Activated CD4-positive, alpha-beta memory T cell treated with anti-CD3 and anti-CD28 coated beads for 36 hours (primary cell): ENCODE measurements around the gene UBE2L5. TPM values are rescaled to one million over a fixed set of nuclear protein-coding genes. Genes with fewer than 3 reads are reported as not detected.
A peak's percentile ranks its signal among the peaks of the same experiment; 100 is the strongest.

Experiments
- CTCF ChIA-PET: fragments of 350-600 bp; sonication (Branson Sonifier 250); formaldehyde crosslinking; loops from one replicate; lab custom pipeline; 2021; ENCODE audit warnings: antibody characterized with exemption, inconsistent platforms; lab: Charles Lee
- POLR2A ChIA-PET: fragments of 350-600 bp; sonication (Branson Sonifier 250); formaldehyde crosslinking; loops from one replicate; lab custom pipeline; 2021; ENCODE audit warnings: antibody characterized with exemption; lab: Charles Lee
- DNase-seq: peaks from one replicate; pipeline ENCODE4 v3.0.0-alpha.2; 2020
- H3K27ac Mint-ChIP-seq: one replicate; pipeline ENCODE4 v1.8.0; 2021; ENCODE audit warnings: mixed read lengths
- H3K27me3 Mint-ChIP-seq: one replicate; pipeline ENCODE4 v1.8.0; 2021; ENCODE audit warnings: mixed read lengths
- H3K36me3 Mint-ChIP-seq: one replicate; pipeline ENCODE4 v1.8.0; 2021; ENCODE audit warnings: mixed read lengths
- H3K4me1 Mint-ChIP-seq: one replicate; pipeline ENCODE4 v1.8.0; 2021; ENCODE audit warnings: low read depth, mixed read lengths
- H3K4me3 Mint-ChIP-seq: one replicate; pipeline ENCODE4 v1.8.0; 2021; ENCODE audit warnings: mild to moderate bottlenecking, mixed read lengths
- H3K9me3 Mint-ChIP-seq: one replicate; pipeline ENCODE4 v1.8.0; 2021; ENCODE audit warnings: mixed read lengths
- intact Hi-C: fragments of 100-400 bp; cut with micrococcal nuclease; formaldehyde crosslinking; loops from one replicate; pipeline ENCODE4 v1.15.1; 2023
- total RNA-seq, 2 experiments: library from RNA; stranded (reverse); gene quantifications; one replicate each; pipeline ENCODE4 v1.2.3, GENCODE V29; 2021

The UBE2L5 gene
- total RNA-seq = not detected

DNA sequence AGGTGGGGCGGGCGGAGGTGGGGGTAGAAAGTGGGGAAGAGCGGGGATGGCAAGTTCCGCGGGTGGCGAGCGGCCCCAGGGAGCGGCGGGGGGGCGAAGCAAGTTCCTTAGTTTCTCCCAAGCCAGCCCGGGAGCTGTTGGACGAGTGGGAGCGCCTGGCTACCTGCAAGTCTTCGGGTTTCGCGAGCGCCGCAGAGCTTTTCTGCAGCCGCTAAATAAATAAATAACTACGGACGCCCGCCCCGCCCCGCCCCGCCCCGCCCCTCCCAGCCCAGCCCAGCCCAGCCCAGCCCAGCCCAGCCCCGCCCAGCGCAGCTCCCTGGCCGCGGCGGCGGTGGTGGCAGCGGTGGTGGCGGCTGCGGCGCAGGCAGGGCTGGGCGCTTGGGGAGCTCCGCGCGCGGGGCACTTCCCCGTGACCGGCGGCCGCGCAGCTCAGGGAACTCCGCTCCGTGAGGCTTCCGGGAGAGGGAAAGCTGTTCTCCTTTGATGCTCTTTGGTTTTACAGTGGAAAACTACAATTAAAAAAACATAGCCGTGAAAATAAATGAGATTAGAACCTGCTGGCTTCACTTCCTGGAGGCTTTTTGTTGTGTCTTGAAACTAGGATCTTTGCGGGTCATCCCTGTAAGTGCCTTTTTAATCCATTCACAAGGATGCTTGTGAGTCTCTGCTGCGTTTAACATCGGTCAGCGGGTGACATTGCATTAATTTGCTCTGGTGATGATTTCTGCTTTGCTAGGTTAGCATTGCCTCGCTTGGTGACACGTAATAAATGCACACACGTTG lies at the start of gene UBE2L5:
UBE2L5 (plus strand) TSS at position 440 of the 786 bp plus-strand sequence. CDS start 5,498 bp downstream, outside the sequence.
- Mint-ChIP-seq H3K36me3 (no peaks in the 10 kb centered on the region), H3K27me3 (no peaks in the 10 kb centered on the region), H3K9me3 (no peaks in the 10 kb centered on the region), H3K4me1 (peaks cover 12% of the 10 kb centered on the region), H3K4me3 (peak within 1 kb of the TSS; percentile 86), H3K27ac (peak within 1 kb of the TSS; percentile 80)
- ChIA-PET CTCF (interaction anchor here (0.9 to 1.0 kb wide), 2 partner anchors 14 to 443 kb away, joined by 3 read pairs; no protein-coding TSS in a partner anchor), POLR2A (interaction anchor here (0.6 to 1.7 kb wide), 9 partner anchors 9 to 368 kb away, joined by 3 to 6 read pairs (median 4); partner anchors contain the start of gene KATNAL1)
- intact Hi-C loops = loop anchor here (1.0 to 10.0 kb wide), 5 partner anchors 8 to 623 kb away; partner anchors contain the start of gene HMGB1
- DNase-seq = peak; percentile 77

DNA sequence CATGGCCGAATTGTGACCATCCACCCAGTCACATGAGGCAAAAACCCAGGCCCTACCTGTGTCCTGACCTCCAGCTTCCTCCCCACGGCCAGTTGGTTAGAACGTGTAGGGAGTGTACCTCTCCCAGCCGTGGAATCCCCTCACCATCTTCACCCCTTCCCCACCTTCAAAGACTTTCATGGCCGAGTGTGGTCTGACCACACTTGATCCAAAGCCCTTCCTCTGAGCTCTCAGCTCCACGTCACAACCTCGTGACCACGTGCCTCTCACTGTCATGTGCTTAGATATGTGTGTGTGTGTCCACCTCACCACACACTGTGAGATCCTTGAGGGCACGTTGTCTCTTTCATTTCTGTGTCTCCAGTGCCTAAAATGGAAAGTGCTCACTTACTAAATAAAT lies 48.6 kb upstream of the UBE2L5 start:
- POLR2A ChIA-PET = interaction anchor here (1.1 to 2.6 kb wide), 9 partner anchors 12 to 244 kb away, joined by 4 to 19 read pairs (median 6); partner anchors contain the start of genes HMGB1, KATNAL1, UBE2L5 and USPL1

DNA sequence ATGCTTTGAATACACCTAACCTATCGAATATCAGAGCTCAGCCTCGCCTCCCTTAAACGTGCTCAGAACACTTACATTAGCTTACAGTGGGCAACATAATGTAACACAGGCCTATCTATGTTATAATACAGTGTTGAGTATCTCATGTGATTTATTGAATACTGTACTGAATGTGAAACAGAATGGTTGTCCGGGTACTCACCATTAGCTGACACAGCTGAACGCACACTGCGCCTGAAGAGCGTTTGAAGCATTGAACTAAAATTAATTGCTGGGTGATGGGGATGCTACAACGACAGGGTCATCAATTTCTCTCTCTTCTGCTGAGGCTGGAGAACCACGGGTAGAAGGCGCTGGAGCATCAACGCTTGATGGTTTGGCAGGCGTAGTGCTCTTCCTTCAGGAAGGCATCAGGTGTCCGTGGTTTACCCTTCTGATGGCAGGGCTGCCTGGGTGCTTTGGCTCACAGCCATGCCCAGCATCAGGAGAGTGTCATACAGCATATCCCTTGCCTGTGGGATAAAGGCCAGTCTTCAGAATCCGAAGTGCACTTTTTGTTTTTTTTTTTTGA lies 46.9 kb upstream of the UBE2L5 start:
- DNase-seq = no peak
- peak overlapping the region; percentile 80 for H3K4me3 Mint-ChIP-seq
- ChIA-PET CTCF (interaction anchor here (0.6 to 2.1 kb wide), 8 partner anchors 10 to 732 kb away, joined by 3 to 10 read pairs (median 4); no protein-coding TSS in a partner anchor), POLR2A (interaction anchor here (0.6 to 2.6 kb wide), 11 partner anchors 11 to 242 kb away, joined by 3 to 19 read pairs (median 5); partner anchors contain the start of genes HMGB1, KATNAL1, UBE2L5 and USPL1)
- peak overlapping the region; percentile 93 for H3K27ac Mint-ChIP-seq
- intact Hi-C loops = loop anchor here (1.0 to 10.0 kb wide), 2 partner anchors 242 to 419 kb away; partner anchors contain the start of gene USPL1
- H3K36me3 Mint-ChIP-seq = peaks cover 9% of the 10 kb centered on the region
- H3K27me3 Mint-ChIP-seq = no peaks in the 10 kb centered on the region
- H3K9me3 Mint-ChIP-seq = no peaks in the 10 kb centered on the region
- peaks cover 93% of the 10 kb centered on the region for H3K4me1 Mint-ChIP-seq

More for the DNA sequence above, 48.6 kb upstream of the UBE2L5 start:
- Mint-ChIP-seq H3K9me3 (no peaks in the 10 kb centered on the region), H3K27me3 (no peaks in the 10 kb centered on the region), H3K4me3 (peak overlapping the region; percentile 67), H3K36me3 (peaks cover 17% of the 10 kb centered on the region), H3K4me1 (peaks cover 93% of the 10 kb centered on the region), H3K27ac (peak overlapping the region; percentile 82)
- peak; percentile 77 for DNase-seq
- intact Hi-C loops = loop anchor here (2.0 to 10.0 kb wide), 4 partner anchors 49 to 436 kb away; partner anchors contain the start of gene UBE2L5
- CTCF ChIA-PET = interaction anchor here (1.1 to 2.4 kb wide), 8 partner anchors 15 to 363 kb away, joined by 3 to 14 read pairs (median 6); no protein-coding TSS in a partner anchor

DNA sequence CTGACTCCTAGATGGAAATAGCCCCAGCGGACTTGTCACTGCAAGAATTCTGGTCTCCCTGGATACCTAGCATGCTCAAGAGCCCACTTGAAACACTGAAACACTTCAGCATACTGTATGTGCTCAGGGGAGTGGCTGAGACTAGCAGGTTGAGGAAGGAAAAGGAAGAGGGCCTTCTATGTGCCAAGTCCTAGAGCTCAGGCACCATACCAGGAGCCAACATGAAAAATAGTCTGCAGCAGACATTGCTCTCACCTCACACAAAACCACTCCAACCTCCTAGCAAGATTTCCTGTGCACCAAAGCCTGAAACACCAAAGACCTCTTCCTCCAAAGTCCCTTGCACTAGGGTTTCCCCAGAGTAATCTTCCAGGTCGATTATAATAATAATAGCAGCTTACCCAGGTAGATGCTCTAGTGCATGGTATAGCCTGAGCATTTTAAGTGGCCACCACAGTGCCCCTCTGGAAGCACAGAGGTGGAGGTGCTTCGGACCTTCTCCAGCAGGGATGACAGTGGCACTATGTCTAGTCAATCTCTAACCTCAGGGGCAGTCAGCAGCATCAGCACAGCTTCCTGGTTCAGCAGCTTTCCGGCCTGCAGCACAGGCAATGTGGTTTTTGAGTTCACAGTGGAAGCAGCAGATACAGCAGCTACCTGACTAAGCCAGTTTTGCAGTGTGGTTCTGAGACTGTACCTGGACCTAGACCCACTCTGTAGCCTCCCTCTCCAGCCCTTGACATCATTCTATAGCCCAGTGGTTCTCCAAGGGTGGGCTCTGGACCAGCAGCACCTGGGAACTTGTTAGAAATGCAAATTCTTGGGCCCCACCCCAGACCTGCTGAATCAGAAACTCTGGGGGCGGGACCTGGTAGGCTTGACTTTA lies 45.6 kb upstream of the UBE2L5 start:
- Mint-ChIP-seq H3K27me3 (no peaks in the 10 kb centered on the region), H3K9me3 (no peaks in the 10 kb centered on the region), H3K4me3 (peak overlapping the region; percentile 80), H3K27ac (peak overlapping the region; percentile 93), H3K36me3 (peaks cover 3% of the 10 kb centered on the region), H3K4me1 (peaks cover 79% of the 10 kb centered on the region)
- ChIA-PET CTCF (interaction anchor here (1.2 kb wide), 2 partner anchors 31 to 245 kb away, joined by 3 read pairs; no protein-coding TSS in a partner anchor), POLR2A (interaction anchor here (0.5 to 1.8 kb wide), 7 partner anchors 9 to 98 kb away, joined by 3 to 8 read pairs (median 3); partner anchors contain the start of gene HMGB1)
- peak; percentile 85 for DNase-seq
- intact Hi-C loops = loop anchor here (1.0 to 10.0 kb wide), 5 partner anchors 12 to 418 kb away; partner anchors contain the start of gene KATNAL1

DNA sequence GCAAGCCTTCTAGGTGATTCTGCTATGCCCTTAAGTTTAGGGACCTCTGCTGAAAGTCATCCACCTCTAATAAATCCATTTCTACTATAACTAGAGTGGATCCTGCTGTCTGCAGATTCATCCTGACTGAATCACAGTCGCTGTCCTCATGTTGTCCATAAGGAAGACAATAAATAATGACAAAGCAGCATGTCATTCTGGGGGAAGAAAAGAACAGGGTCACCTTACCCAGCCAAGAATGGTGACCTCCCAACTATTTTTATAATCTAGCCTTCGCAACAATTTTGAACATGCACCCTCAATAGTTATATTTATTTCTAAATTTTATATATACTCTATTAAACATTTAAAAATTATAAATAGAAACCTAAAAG lies 45.0 kb upstream of the UBE2L5 start:
- no peaks in the 10 kb centered on the region for H3K9me3 Mint-ChIP-seq
- POLR2A ChIA-PET = interaction anchor here (1.1 to 1.4 kb wide), 3 partner anchors 18 to 88 kb away, joined by 3 to 4 read pairs (median 3); partner anchors contain the start of gene HMGB1
- H3K27ac Mint-ChIP-seq = peak overlapping the region; percentile 93
- intact Hi-C loops = loop anchor here (1.0 to 10.0 kb wide), 5 partner anchors 11 to 418 kb away; partner anchors contain the start of gene KATNAL1
- H3K27me3 Mint-ChIP-seq = no peaks in the 10 kb centered on the region
- CTCF ChIA-PET = interaction anchor here (1.2 kb wide), 2 partner anchors 30 to 245 kb away, joined by 3 read pairs; no protein-coding TSS in a partner anchor
- no peak for DNase-seq
- peaks cover 3% of the 10 kb centered on the region for H3K36me3 Mint-ChIP-seq
- peak overlapping the region; percentile 80 for H3K4me3 Mint-ChIP-seq
- peaks cover 73% of the 10 kb centered on the region for H3K4me1 Mint-ChIP-seq

DNA sequence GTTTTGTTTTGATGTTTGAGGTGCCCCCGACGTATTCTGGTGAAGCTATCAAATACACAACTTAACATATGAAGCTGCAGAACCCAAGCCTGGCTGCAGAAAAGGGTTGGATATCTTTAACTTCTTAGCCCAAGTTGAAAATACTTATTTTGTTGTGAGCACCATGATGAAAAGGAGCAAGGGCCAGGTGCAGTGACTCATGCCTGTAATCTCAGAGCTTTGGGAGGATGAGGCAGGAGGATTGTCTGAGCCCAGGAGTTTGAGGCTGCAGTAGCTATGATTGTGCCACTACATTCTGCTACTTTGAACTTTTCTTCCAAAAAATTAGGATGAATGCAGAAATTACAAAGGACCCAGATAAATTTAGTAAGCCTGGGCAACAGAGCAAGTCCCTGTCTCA lies 44.1 kb upstream of the UBE2L5 start:
- Mint-ChIP-seq H3K9me3 (no peaks in the 10 kb centered on the region), H3K4me3 (no peak overlapping the region), H3K27ac (no peak overlapping the region), H3K36me3 (peaks cover 2% of the 10 kb centered on the region), H3K4me1 (peaks cover 71% of the 10 kb centered on the region), H3K27me3 (no peaks in the 10 kb centered on the region)
- CTCF ChIA-PET = interaction anchor here (1.2 kb wide), 1 partner anchor 666 kb away, joined by 3 read pairs; no protein-coding TSS in a partner anchor
- DNase-seq = peak; percentile 21
- intact Hi-C loops = loop anchor here (10.0 kb wide), 1 partner anchor 417 kb away; no protein-coding TSS in a partner anchor
- POLR2A ChIA-PET = no interaction called here

DNA sequence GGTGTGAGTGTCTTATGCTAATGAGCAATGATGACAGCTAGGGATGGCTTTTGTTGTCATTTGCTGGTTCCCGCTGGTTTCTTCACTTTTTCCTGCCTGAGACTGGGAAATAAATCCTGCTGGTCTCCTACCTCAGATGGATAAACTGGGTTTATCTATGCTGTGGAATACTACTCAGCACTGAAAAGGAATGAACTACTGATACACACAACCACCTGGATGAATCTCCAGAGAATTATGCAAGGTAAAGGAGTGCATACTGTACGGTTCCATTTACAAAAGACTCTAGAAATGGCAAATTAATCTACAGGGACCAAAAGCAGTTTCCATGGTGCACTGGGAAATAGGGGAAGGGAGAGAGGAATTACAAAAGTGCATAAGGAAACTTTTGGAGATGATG lies 41.2 kb upstream of the UBE2L5 start:
- ChIA-PET CTCF (no interaction called here), POLR2A (no interaction called here)
- no peak overlapping the region for H3K27ac Mint-ChIP-seq
- no peak overlapping the region for H3K4me3 Mint-ChIP-seq
- no peaks in the 10 kb centered on the region for H3K27me3 Mint-ChIP-seq
- no peaks in the 10 kb centered on the region for H3K9me3 Mint-ChIP-seq
- no peak for DNase-seq
- intact Hi-C loops = no loop called here
- peaks cover 46% of the 10 kb centered on the region for H3K4me1 Mint-ChIP-seq
- no peaks in the 10 kb centered on the region for H3K36me3 Mint-ChIP-seq

DNA sequence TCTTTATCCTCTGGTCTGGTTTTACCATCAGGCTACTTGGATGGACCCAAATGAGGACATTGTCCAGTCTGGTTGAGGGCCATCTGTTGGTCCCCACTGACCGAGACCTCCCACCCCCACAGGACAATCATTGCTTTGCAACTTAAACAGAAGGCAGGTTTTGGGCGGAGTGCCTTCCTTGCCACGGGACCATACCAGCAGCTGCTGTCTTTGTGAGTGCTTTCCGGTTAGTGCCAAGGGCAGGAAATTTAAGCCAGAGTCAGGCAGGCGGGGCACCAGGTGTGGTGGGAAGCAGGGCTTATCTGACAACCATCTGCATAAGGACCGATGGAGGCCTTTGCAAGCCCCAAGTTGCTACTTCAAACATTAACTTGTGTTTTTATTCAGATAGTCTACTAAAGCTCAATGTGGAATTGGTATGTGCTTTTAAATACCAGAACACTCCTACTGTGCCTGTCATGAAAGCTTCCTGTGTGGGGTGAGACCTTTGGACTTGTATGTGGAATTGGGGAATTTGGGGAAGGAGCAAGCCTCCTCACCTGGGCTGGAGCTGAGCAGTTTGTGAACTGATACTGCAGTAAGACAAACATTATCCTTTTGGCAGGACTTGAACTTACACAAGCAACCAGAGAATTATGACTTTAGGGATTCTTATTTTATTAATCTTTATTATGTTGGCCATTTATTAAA lies 39.3 kb upstream of the UBE2L5 start:
- no peaks in the 10 kb centered on the region for H3K27me3 Mint-ChIP-seq
- intact Hi-C loops = no loop called here

DNA sequence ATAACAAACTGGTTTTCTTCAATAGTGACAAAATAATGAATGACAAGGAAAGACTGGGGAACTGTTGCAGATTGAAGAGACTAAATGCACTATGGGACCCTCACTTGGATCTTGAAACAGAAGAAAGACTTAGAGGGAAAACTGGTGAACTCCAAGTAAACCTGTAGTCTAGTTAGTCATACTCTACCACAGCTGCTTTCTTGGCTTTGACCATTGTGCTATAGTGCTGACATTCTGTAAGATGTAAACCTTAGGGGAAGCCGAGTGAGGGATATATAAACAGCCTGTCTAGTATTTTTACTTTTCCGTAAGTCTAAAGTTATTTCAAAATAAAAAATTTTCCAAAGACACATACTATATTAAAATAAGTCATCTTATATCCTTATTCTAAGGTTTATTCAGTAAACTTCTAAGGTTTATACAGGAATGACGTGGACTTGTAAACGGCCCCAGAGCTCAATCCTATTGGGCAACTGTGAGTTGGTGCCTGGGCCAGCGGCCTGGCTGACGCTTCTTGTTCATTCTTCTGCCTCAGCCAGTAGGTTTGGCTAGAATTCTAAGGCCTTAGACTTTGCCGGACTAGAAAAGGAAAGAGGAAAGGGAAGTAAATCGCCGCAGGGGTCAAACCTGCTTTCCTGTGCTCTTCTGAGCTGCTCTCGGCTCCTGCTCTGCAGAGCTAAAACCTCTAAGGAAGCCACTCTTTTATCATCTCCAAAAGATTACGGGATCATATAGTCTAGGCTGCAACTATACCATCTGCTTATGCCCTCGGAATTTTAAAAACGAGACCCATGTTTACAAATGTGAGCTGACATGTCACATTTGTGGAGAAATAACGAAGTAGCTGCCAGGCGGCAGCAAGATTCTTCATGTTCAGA lies 33.6 kb upstream of the UBE2L5 start:
- peak overlapping the region; percentile 65 for H3K4me3 Mint-ChIP-seq
- no peaks in the 10 kb centered on the region for H3K36me3 Mint-ChIP-seq
- POLR2A ChIA-PET = interaction anchor here (0.7 to 2.3 kb wide), 4 partner anchors 15 to 82 kb away, joined by 3 to 14 read pairs (median 4); no protein-coding TSS in a partner anchor
- no peaks in the 10 kb centered on the region for H3K9me3 Mint-ChIP-seq
- intact Hi-C loops = loop anchor here (1.0 kb wide), 1 partner anchor 11 kb away; no protein-coding TSS in a partner anchor
- peak overlapping the region; percentile 71 for H3K27ac Mint-ChIP-seq
- H3K27me3 Mint-ChIP-seq = no peaks in the 10 kb centered on the region
- peaks cover 23% of the 10 kb centered on the region for H3K4me1 Mint-ChIP-seq
- no peak for DNase-seq
- CTCF ChIA-PET = interaction anchor here (1.3 to 1.8 kb wide), 5 partner anchors 14 to 273 kb away, joined by 3 to 8 read pairs (median 5); no protein-coding TSS in a partner anchor

More for the DNA sequence above, 39.3 kb upstream of the UBE2L5 start:
- no peak overlapping the region for H3K27ac Mint-ChIP-seq
- H3K36me3 Mint-ChIP-seq = no peaks in the 10 kb centered on the region
- H3K9me3 Mint-ChIP-seq = no peaks in the 10 kb centered on the region
- H3K4me1 Mint-ChIP-seq = peaks cover 29% of the 10 kb centered on the region
- peak overlapping the region; percentile 1 for H3K4me3 Mint-ChIP-seq
- no peak for DNase-seq
- ChIA-PET POLR2A (no interaction called here), CTCF (interaction anchor here (0.6 to 2.9 kb wide), 4 partner anchors 11 to 250 kb away, joined by 3 to 9 read pairs (median 4); no protein-coding TSS in a partner anchor)
